Lower leg skin (tissue), 4 donors: Measurements from ENCODE around the gene NSG1. TPM values are rescaled to one million over a fixed set of nuclear protein-coding genes. Genes with fewer than 3 reads are reported as not detected.
"Not testable (repeated sequence)": the region's sequence is repeated elsewhere in the genome, so short reads cannot be mapped to it uniquely, and the experiment has no call there.

Experiments
- DNase-seq, 2 donors: peaks; one replicate each; pipeline ENCODE4 v3.0.0-alpha.2; 2019; ENCODE audit warnings: low spot score in 2 of 2
- H3K4me3 ChIP-seq: fragments of 200-600 bp; sonication (generic); 2 replicates; pipeline ENCODE4 v1.5.1; 2017; ENCODE audit warnings: mild to moderate bottlenecking, low read depth; ENCODE audit not compliant: poor library complexity, severe bottlenecking
- CTCF ChIP-seq, 3 donors: fragments of 450-650 bp; IDR thresholded peaks; one replicate each; pipeline ENCODE4 v1.5.1; 2016; ENCODE audit warnings: antibody characterized with exemption in 3 of 3, mild to moderate bottlenecking in 3 of 3, moderate library complexity in 2 of 3
- POLR2A ChIP-seq, 2 donors: fragments of 450-650 bp; IDR thresholded peaks; one replicate each; pipeline ENCODE4 v1.6.1; 2016 to 2017; ENCODE audit warnings: antibody characterized with exemption in 2 of 2, mild to moderate bottlenecking in 1 of 2, moderate library complexity in 1 of 2
- WGBS, 2 donors: methylation state at CpG; one replicate each; pipeline ENCODE4 v1.1.5; 2018; 5-methylcytosine and 5-hydroxymethylcytosine counted together
- intact Hi-C: fragments of 100-400 bp; cut with DNase I; formaldehyde crosslinking; loops from one replicate; pipeline ENCODE4 v1.15.0; 2023; ENCODE audit warnings: low total_unique reads
- total RNA-seq, 4 donors: library from RNA; depleted of rRNA; stranded (reverse); fragments of >200 nt; gene quantifications; one replicate each; pipeline ENCODE4 v1.1.0, GENCODE V29; 2016

NSG1 gene
- total RNA-seq, 4 donors from 2014 or later: 109 to 158 (median 139) TPM

- H3K4me3 ChIP-seq: no peak overlapping the region
- TF ChIP-seq CTCF (IDR thresholded peaks at IDR 0.05): no peak
- no peak for TF ChIP-seq POLR2A (IDR thresholded peaks at IDR 0.05)
- intact Hi-C loops: no loop called here
- no peak for DNase-seq
Measured at GRCh38 chr4:4461178-4461577, 74.3 kb downstream of the NSG1 start.

- no peak for DNase-seq
- TF ChIP-seq POLR2A (IDR thresholded peaks at IDR 0.05) (no peak), CTCF (IDR thresholded peaks at IDR 0.05) (no peak)
- intact Hi-C loops: no loop called here
- H3K4me3 ChIP-seq: no peak overlapping the region
- 79 to 81% methylated on average over 5 of the region's 5 CpGs for WGBS, 2 donors
Measured at GRCh38 chr4:4461850-4462249, 74.9 kb downstream of the NSG1 start.

- H3K4me3 ChIP-seq: no peak overlapping the region
- intact Hi-C loops: loop anchor here (1.0 kb wide), 1 partner anchor 22 kb away; no protein-coding TSS in a partner anchor
- TF ChIP-seq POLR2A (IDR thresholded peaks at IDR 0.05): no peak
- TF ChIP-seq CTCF (IDR thresholded peaks at IDR 0.05): no peak
- no peak for DNase-seq
- WGBS, 2 donors: 77 to 80% methylated on average over 3 of the region's 3 CpGs
Measured at GRCh38 chr4:4462970-4463369, 76.1 kb downstream of the NSG1 start.

- DNase-seq, H3K4me3 ChIP-seq, intact Hi-C loops: not testable (repeated sequence)
- 94 to 96% methylated on average over 3 of the region's 3 CpGs for WGBS, 2 donors
Measured at GRCh38 chr4:4465238-4465637, 78.3 kb downstream of the NSG1 start.

Other genes with a start within 250 kb of the NSG1 start
- under 1 TPM in 2 of 4 donors, not detected in 2; 0.23 to 0.37 TPM for gene OTOP1, start 160.2 kb upstream of the NSG1 start, total RNA-seq
- 10 to 100 TPM; 19.5 to 24.5 (median 20.6) TPM for gene TMEM128, start 138.9 kb upstream of the NSG1 start, total RNA-seq
- 10 to 100 TPM in 2 of 4 donors, 1 to 10 TPM in 2; 5.9 to 13.2 (median 10.0) TPM for gene LYAR, start 96.9 kb upstream of the NSG1 start, total RNA-seq
- 10 to 100 TPM in 1 of 4 donors, 1 to 10 TPM in 3; 4.9 to 29.5 (median 6.9) TPM for gene ZBTB49, start 96.9 kb upstream of the NSG1 start, total RNA-seq
- 10 to 100 TPM; 18.1 to 24.6 (median 21.5) TPM for gene STX18, start 154.9 kb downstream of the NSG1 start, total RNA-seq